GM21529 (cell line): ENCODE measurements around the gene CPLANE1.

ENCODE experiments used
- ATAC-seq: cut with Tn5 transposase; IDR thresholded peaks from one replicate; pipeline ENCODE4 v1.9.1; 2021; ENCODE audit not compliant: unreplicated experiment

CPLANE1 gene

DNA sequence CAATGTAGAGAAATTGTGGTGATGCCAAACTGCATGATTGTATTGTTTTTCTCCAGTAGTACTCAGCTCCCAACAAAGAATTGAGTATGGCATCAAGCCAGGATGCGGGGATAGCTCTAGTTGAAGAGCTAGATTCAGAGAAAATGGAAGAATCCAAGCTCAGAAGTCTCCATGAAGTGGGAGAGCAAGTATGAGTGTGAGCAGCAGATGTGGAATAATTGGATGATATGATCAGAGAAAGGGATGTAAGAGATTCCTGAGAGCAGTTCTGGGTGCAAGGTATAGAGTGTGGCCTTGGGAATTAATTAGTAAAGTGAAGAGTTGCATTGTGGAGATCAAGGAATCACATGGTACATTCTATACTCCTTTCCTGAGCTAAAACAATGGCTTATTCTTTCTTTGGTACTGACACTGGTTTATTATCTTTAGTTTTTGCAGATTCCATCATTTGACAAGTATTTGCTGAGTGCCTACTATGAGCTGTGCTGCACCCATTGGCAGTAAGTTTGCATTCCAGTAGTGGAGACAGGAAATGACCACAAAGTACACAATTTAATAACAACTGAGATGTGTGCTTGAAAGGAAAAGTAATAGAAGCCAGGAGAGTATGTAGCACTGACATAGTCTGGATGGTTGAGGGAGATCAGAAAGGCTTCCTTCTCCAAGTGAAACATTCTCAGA is 177.1 kb downstream of the CPLANE1 start:
- ATAC-seq: no peak

DNA sequence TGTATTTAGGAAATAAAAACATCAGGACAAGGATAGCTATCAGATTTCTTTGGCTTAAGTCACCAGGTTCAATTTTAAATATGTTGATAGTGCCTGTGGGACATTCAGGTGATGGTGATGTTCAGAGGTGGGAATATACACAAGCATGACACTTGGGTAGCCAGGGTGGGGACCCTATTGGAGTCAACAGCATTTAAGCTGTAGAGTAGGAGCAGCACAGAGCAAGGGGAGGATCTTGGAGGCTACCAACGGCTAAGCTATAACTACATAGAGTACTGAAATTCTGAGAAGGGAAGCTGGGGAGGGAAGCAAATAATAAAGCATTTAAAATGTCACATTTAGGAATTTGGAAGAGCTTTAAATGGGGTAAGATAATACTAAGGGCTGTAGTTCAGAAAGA is 177.7 kb downstream of the CPLANE1 start:
- ATAC-seq: no peak

DNA sequence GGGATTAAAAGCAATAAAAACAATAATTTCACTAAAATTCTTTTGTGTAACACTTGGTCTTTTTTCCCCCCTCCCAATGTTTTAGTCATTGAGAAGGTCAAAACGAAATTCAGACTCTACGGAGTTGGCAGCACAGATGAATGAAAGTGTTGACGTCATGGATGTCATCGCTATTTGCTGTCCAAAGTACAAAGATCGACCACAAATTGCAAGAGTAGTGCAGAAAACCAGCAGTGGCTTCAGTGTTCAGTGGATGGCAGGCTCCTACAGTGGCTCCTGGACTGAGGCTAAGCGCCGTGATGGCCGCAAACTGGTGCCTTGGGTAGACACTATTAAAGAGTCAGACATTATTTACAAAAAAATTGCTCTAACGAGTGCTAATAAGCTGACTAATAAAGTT is 184.7 kb downstream of the CPLANE1 start:
- ATAC-seq: no peak

DNA sequence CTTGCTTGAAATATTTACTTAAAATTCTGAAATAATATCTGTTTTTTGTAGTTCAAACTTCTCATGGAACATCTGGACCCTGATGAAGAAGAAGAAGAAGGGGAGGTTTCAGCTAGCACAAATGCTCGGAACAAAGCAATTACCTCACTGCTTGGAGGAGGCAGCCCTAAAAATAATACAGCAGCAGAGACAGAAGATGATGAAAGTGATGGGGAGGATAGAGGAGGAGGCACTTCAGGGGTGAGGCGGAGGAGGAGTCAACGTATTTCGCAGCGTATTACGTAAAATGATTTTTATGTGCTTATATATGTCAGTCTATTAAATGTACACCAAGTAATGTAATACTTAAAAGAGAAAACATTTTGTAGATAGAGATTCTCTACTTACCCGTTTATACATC is 185.4 kb downstream of the CPLANE1 start:
- no peak for ATAC-seq

- ATAC-seq: no peak
Measured at GRCh38 chr5:37060030-37060429, 189.1 kb downstream of the CPLANE1 start.

DNA sequence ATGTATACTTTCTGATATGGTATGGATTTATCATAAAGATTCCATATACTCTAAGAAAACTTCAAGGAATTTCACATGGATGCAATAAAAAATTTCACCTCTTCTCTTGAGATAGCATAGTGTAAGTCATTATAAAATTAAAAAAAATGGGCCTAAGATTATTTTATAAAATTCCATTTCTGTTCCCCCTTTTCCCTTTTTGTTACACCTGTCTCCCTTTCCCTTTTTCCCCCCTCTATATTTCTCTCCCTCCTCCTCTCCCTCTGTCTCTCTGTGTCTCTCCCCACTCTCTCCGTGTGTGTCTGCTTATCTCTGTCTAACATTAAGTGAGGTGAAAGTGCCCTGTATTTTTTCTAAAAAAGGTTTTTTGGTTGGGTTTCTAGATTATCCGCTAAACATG is 192.4 kb downstream of the CPLANE1 start:
- no peak for ATAC-seq
